RKO (cell line): ENCODE measurements around the gene ZCCHC9.
"Not testable (repeated sequence)": the region's sequence is repeated elsewhere in the genome, so short reads cannot be mapped to it uniquely, and the experiment has no call there.

Source experiments
- DNase-seq: peaks from one replicate; pipeline ENCODE4 v3.0.0-alpha.2; 2016; ENCODE audit warnings: low spot score

The ZCCHC9 gene, protein sequence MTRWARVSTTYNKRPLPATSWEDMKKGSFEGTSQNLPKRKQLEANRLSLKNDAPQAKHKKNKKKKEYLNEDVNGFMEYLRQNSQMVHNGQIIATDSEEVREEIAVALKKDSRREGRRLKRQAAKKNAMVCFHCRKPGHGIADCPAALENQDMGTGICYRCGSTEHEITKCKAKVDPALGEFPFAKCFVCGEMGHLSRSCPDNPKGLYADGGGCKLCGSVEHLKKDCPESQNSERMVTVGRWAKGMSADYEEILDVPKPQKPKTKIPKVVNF

DNA sequence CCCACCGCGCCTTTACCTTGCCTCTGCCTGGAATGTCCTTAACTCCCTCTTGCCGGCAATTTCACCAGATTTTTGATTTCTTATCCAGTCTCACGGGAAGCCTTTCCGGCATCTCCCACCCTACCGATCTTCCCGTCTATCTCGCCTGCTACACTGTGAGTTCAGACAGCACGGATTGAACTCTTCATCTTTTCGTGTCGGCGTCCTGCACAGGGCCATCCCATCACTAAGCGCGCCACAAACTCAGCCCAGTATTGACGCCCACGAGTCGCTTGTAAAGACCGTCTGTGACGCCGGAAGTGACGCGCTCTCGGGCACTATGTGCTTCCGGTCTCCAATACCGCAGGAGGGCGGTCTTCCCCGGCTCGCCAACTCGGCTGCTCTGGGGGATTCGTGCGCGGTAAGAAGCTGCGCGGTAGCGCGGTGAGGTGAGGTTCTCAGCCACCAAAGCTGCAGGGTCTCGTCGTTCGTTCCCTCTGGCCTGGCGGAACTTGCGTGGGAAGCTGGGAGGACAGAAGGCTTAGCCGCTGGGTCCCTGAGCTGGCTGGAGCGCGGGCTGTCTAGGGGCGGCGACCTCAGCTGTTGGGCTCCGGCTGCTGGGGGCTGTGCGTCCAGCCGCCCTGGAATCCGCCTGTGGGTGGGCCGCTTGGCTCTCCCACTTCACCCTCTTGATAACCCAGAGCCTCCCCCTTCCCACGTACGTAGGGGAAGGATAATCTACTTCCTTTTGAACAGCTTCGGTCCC, at the start of gene ZCCHC9:
ZCCHC9 (plus strand) TSS at position 317 of the 745 bp plus-strand sequence. CDS start 3,171 bp downstream, outside the sequence.
- peak; percentile 97 for DNase-seq

DNA sequence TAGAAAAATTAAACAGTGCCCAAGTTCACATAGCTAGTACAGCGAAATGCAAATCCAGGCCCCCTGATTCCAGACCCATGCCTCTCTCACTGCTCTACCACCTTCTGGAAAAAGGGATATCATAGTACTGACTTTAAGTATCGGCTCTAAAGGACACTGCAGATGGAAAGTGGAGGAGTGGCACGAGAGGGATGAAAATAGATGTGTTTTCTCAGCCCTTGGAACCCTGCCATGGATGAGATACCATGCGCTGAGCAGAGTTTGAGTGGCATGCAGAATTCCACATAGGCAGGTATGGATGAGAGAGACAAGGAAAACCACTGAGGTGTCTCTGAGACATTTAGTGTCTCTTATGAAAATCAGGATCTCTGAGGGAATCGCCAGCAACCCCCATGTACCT, 49.5 kb upstream of the ZCCHC9 start:
- no peak for DNase-seq

DNA sequence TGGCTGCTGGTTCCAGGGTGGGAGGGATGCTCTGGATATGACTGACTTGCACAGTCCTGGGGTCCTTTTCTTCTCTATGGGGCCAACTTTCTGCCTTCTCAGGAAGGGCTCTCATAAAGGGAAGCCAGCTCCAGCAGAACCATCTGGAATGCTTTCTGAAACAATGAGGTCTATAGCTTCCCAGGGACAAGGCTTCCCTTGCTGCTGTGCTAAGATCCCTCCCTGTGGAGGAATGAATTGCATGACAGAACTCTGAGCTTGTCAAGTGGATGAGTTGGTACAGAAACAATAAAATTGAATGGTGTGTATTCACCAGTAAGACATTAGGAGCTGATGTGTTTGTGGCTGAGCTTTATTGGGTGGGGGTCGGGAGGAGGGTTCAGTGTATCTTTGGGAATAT, 48.5 kb upstream of the ZCCHC9 start:
- DNase-seq: no peak

DNA sequence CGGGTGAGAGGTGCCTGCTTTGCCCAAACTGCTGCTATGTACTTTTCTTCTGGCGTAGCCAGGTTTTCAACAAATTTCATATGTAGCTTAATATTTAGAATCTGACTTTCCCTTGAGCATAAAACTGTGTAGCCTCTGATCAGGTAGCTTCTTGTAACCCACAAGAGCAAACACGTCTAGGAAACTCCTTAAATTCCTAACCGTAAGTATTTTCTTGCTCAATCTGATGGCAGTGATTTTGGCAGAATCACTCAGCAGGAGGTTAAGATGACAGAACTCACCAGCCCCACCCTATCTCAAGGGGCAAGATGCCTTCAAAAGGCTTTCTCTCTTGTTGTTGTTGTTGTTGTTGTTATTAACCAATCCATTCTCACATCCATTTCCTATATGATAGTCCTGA, 47.5 kb upstream of the ZCCHC9 start:
- no peak for DNase-seq

DNA sequence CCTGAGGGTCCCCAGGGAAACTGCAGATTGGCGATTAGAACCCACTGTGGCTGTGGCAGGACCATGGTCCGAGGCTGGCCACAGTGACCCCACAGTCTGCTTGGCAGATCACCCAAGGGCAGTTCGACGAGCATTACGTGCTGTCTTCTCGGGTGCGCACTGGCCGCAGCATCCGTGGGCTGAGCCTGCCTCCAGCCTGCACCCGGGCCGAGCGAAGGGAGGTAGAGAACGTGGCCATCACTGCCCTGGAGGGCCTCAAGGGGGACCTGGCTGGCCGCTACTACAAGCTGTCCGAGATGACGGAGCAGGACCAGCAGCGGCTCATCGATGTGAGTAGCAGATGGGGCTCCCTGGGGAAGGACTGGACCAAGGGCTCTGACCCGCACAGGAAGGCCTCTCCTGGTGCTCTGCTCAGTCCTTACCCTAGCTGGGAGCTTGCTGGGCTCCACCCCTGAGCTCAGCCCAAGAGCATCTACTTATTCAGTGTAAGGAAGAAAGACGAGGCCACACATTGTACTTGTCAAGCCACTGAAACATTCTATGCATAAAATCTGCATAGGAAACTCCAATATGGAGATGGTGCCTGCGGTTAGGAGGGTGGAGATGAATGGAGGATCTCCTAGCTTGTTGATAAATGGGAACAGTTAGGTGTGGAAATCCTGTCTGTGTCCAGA, 46.4 kb upstream of the ZCCHC9 start:
- no peak for DNase-seq

DNA sequence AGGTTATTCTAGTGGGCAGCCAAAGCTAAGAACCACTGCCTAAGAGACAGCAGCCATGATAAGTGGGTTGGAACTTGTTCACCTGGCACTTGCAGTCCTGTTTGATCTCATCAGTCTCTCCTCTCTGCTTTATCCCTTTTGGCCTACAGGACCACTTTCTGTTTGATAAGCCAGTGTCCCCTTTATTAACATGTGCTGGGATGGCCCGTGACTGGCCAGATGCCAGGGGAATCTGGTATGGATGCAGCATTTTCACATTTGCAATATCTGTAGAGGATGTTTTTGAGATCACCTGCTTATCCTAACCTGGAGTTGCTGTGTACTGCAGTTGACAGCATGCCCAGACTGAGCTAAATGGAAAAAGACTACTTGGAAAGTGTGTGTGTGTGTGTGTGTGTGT, 44.6 kb upstream of the ZCCHC9 start:
- no peak for DNase-seq

DNA sequence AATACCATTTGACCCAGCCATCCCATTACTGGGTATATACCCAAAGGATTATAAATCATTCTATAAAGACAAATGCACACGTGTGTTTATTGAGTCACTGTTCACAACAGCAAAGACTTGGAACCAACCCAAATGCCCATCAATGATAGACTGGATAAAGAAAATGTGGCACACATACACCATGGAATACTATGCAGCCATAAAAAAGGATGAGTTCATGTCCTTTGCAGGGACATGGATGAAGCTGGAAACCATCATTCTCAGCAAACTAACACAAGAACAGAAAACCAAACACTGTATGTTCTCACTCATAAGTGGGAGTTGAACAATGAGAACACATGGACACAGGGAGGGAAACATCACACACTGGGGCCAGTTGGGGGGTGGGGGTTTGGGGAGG, 38.6 kb upstream of the ZCCHC9 start:
- not testable (repeated sequence) for DNase-seq

DNA sequence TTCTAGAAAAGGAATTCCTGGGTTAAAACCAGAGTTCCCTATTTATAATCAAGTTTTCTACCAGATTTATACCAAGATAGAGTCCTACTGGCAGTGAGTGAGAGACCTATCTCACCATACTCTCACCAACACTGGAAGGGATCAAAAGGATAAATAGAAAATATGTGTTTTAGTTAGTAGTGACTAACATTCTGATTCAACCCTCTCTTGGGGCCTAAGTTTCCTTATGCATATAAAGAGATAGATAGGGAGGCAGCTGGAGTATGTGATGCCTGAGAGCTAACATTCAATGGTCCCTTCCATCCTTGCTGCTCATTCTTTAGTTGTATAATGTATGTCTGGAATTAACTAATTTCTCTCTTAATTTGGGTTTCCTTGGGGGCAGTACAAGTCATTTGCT, 36.3 kb upstream of the ZCCHC9 start:
- no peak for DNase-seq

DNA sequence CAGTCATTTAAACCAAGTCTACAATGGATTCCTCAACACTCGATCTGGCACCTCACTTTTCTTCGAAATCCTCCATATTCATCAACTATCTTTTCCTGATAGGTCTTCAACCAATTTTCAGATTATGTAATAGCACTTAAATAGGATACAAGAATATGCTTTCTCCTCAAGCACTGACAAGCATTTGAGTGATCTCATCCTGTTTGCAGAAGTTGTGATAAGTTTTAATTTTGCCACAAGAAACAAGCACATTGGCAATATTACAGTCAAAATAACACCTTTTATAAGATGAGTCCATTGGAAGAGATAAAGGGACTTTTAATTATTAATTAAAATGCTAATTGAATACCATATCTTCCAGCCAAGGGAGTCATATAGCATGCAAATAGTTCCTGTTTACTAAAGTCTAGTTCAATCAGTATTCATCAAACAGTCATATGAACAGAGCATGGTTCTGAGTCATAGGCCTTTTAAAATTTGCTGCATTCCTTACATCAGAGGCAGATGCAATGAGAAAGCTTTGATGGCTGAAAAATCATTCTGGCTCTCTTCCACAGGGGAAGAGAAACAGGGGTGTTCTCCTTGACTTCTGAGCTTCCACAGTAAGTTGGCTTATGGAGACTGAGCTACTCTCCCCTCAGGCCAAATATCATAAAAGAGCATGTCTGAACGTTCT, 32.7 kb upstream of the ZCCHC9 start:
- peak; percentile 83 for DNase-seq

DNA sequence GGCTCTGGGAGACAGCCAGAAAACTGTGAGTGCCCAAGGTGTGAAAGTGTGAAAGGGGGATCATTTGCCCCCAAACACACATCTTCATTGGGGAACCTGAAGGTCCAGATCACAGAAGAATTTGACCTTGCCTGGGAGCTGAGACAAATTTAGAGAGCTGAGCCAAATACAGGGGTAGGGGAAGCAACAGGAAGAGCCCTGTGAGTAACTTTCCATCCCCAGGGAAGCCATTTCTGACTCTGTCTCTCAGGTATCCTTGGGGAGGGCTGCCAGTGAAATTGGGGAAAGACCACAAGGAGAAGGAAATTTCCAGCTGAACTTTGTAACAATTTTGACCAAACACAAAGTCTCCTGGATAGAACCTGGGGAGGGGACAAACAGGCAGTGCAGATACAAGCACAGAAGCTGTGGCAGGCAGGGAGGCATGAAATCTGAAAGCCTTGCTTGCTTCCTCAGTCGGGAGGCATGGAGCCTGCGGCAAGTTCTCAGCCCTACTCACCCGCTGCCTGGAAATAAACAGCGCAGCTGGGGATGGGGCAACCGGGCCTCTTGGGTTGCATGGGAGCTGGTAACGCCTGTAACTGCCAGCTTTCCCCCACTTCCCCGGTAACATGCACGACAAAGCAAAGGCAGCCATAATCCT, 31.5 kb upstream of the ZCCHC9 start:
- DNase-seq: no peak

DNA sequence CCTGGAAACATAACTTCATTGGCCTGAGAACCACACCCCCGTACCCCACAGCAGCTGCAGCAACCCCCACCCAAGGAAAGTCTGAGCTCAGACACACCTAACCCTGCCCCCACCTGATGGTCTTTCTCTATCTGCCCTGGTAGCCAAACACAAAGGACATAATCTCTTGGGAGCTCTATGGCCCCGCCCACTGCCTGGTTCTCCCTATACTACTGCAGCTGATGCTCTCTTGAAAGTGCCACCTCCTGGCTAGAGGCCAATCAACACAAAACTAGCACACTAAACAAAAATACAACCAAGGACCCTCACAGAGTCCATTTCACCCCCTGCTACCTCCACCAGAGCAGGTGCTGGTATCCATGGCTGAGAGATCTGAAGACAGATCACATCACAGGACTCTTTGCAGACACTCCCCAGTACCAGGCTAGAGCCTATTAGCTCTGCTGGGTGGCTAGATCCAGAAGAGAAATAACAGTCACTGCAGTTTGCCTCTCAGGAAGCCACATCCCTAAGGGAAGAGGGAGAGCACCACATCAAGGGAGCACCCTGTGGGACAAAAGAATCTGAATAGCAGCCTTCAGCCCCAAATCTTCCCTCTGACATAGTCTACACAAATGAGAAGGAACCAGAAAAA, 30.9 kb upstream of the ZCCHC9 start:
- DNase-seq: not testable (repeated sequence)

DNA sequence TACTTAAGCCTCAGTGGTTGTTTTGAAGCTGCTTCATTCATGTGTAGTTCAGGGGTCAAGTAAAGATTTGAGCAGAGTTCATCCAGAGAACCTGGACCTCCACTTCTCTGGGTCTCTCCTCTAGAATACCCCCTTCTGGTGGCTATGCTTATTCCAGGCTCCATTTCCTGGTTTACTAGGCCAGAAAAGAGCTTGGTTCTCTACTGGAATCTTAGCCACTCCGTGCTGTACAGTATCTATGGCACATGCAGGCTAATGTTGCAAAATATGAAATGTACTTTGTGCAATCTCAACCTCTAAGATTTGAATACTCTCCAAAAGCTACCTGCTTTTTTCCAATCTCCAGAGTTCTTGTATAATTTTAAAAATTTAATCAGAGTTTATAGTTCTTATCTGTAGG, 17.4 kb upstream of the ZCCHC9 start:
- DNase-seq: no peak

DNA sequence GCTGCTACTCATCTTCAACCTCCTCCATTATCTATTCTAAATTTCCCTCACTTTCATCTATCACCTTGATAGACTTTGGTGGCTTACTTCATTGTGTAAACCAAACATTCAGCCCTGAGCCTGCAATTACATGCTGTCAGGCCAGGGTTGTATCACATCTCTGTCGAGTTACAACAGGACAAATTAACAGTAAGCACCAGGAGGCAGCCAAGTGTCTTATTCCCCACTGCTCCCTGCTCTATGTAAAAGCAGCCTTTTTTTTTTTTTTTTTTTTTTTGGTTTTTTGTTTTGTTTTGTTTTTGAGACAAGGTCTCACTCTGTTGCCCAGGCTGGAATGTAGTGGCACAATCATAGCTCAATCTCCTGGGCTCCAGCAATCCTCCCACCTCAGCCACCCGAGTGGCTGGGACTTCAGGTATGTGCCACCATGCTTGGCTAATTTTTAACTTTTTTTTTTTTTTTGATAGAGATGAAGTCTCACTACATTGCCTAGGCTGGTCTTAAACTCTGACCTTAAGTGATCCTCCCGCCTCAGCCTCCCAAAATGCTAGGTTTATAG, 15.2 kb upstream of the ZCCHC9 start:
- DNase-seq: no peak

DNA sequence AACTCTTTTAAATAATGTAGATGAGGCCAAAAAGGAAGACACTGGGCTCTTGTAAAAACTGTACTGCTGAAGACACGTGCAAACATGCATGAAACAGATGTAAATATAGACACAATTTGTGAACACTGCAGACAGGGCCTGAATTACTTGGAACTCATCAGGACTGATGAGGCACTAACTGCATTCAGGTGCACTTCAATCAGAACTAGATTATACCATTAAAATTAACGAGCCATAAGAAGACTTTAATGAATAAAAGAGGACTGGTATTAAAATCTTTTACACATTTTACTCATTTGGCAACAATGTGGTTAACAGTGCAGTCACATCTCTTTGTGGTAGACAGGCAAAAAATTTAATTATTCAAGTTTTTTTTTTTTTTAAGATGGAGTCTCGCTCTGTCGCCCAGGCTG, 13.4 kb upstream of the ZCCHC9 start:
- DNase-seq: no peak

DNA sequence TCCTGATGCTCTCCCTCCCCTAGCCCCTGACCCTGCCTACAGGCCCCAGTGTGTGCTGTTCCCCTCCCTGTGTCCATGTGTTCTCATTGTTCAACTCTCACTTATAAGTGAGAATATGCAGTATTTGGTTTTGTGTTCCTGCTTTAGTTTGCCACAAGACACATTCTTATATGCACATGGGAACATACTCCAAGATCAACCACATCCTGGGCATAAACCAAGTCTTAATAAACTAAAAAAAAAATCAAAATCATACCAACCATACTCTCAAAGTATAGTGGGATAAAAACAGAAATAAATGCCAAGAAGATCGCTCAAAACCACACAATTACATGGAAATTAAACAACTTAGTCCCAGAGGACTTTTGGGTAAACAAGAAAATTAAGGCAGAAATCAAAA, 11.2 kb upstream of the ZCCHC9 start:
- no peak for DNase-seq

DNA sequence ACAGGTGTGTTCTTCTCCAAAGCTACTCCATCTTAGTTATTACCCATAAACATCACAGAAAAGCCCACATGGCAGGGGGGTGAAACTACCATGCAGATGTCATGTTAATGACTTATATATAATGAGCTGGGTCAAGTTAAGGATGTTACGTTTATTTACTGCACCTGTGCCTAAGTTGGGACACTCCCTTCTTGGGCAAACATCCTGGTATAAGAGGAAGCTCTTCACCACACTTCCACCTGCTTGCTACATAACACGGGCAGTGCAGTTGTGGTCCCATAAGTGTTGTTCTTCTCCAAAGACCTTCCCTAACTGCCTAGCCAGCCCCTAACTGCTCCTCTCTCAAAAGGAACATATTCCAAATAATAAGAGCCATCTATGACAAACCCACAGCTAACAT, 9.3 kb upstream of the ZCCHC9 start:
- no peak for DNase-seq

DNA sequence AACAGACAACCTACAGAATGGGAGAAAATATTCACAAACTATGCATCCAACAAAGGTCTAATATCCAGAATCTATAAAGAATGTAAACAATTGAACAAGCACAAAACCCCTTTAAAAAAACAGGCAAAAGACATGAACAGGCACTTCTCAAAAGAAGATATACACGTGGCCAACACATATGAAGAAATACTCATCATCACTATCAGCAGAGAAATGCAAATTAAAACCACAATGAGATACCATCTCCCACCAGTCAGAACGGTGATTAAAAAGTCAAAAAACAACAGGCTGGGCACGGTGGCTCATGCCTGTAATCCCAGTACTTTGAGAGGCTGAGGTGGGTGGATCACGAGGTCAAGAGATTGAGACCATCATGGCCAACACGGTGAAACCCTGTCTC, 7.4 kb upstream of the ZCCHC9 start:
- DNase-seq: not testable (repeated sequence)

DNA sequence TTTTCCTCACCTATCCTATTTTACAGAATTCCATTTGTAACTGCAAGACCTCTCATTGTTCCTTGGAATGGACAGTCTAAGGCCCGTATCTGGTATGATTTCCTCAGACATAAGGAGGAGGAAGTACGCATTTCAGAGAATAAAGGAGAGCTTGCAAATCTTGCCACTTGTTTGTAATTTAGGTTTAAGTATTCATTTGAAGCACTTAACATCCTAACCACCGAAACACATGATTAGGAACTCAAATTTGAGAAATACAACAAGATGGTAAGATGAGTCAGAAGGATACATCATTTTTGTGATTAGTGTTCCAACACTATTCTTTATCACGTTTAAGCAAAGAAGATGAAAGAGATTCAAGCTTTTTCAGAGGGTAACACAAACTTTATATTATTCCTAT, 3.9 kb upstream of the ZCCHC9 start:
- DNase-seq: no peak

DNA sequence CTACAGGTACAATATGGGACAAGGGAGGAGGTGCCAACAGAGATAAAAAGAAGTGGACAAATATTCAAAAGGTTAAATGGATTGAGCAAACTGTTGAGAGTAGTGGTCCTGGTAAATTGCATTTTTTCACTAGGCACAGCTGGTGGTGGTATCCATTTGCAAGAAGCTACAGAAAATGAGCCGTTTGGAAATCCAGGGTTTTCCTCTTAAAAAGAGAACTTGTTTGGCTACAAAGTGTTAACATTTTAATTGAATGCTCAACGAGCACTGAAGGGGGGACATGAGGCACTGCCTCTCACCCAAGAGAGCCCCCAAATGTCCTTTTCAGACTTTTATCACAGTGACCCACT, 491 bp upstream of the ZCCHC9 start:
- no peak for DNase-seq

DNA sequence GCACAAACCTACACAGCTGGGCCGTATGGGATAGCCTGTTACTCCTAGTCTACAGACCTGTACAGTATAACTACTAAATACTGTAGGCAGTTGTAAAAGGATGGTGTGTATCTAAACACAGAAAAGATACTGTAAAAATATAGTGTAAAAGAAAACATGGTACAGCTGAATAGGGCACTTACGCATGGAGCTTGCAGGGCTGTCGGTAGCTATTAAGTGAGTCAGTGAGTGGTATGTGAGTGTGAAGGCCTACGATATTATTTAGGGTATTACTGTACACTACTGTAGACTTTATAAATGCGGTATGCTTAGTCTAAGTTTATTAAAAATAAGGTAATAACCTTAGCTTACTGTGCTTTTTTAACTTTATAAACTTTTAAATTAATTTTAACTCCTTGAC, 1.2 kb downstream of the ZCCHC9 start:
- DNase-seq: peak; percentile 87

DNA sequence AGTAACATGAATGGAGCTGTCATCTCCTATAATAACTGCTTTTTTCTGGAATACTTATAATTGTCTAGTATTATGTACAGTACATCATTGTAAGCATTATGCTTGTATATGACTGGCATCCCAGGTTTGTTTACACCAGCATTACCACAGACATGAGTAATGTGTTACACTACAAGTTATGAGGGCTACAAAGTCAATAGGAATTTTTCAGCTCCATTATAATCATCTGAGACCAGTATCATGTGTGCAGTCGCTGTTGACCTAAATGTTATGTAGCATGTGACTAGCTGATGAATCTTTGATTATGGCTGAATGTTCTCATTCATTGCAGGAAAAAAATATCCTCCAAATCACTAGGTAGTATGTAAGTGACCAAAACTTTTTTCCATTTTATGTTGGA, 2.2 kb downstream of the ZCCHC9 start:
- peak; percentile 92 for DNase-seq
